OCI-LY3 (cell line): Measurements from ENCODE around the gene TMCC3.

Experiments
- H2AFZ ChIP-seq: fragments of 200-600, 300-600 bp; shearing (Covaris generic); 2 replicates; pipeline ENCODE4 v1.6.0; 2014; ENCODE audit warnings: antibody characterized with exemption, low read depth, low read length
- H3K27ac ChIP-seq: fragments of 200-600, 300-600 bp; sonication (generic); 2 replicates; pipeline ENCODE4 v1.5.1; 2014; ENCODE audit warnings: mild to moderate bottlenecking, low read length, moderate library complexity, mixed read lengths
- H3K27me3 ChIP-seq: fragments of 200-600, 300-600 bp; sonication (generic); 2 replicates; pipeline ENCODE4 v1.6.1; 2014; ENCODE audit warnings: low read depth, low read length, mixed read lengths
- H3K36me3 ChIP-seq: fragments of 200-600, 300-600 bp; sonication (generic); replicated peaks from 2 replicates; pipeline ENCODE3; 2014; ENCODE audit warnings: low read depth, low read length, mixed read lengths
- H3K4me1 ChIP-seq: fragments of 300-600, 200-600 bp; sonication (generic); 2 replicates; pipeline ENCODE4 v1.6.1; 2014; ENCODE audit warnings: low read length, mixed read lengths
- H3K4me2 ChIP-seq: fragments of 200-600, 300-600 bp; sonication (generic); 2 replicates; pipeline ENCODE4 v1.6.1; 2014; ENCODE audit warnings: low read length, mixed read lengths
- H3K4me3 ChIP-seq: fragments of 300-600, 200-600 bp; sonication (generic); 2 replicates; pipeline ENCODE4 v1.5.1; 2014; ENCODE audit warnings: antibody characterized with exemption, mild to moderate bottlenecking, low read length, moderate library complexity
- H3K79me2 ChIP-seq: fragments of 300-600, 200-600 bp; shearing (Covaris generic); 2 replicates; pipeline ENCODE4 v1.6.1; 2014; ENCODE audit warnings: mild to moderate bottlenecking, low read length, mixed read lengths
- H3K9ac ChIP-seq: fragments of 300-600, 200-600 bp; shearing (Covaris generic); 2 replicates; pipeline ENCODE4 v1.6.0; 2014; ENCODE audit warnings: mild to moderate bottlenecking, low read length, moderate library complexity
- H3K9me3 ChIP-seq: fragments of 200-600, 300-600 bp; shearing (Covaris generic); 2 replicates; pipeline ENCODE4 v1.6.1; 2014; ENCODE audit warnings: low read length, mixed read lengths; ENCODE audit not compliant: insufficient read depth
- H4K20me1 ChIP-seq: fragments of 200-600, 300-600 bp; sonication (generic); 2 replicates; pipeline ENCODE4 v1.6.1; 2016; ENCODE audit warnings: low read length, mixed read lengths; ENCODE audit not compliant: insufficient read depth
- EZH2phosphoT487 ChIP-seq: fragments of 200-600 bp; shearing (Covaris generic); IDR thresholded peaks from 2 replicates; pipeline ENCODE4 v1.6.1; 2018; ENCODE audit warnings: antibody characterized with exemption, mixed run types, low read depth
- TF ChIP-seq, protein P1 (sequence below): fragments of 200-600, 300-600 bp; sonication (generic); IDR thresholded peaks from 2 replicates; pipeline ENCODE4 v1.5.1; 2014; ENCODE audit warnings: antibody characterized with exemption, low read length, low read depth

Gene TMCC3

GRCh38 chr12:94535510-94535921 lies 114.8 kb downstream of the TMCC3 start:
- Histone ChIP-seq H3K27ac (no peak overlapping the region), H3K36me3 (no peaks in the 10 kb centered on the region), H3K9ac (no peak overlapping the region), H2AFZ (no peak overlapping the region), H3K4me3 (no peak overlapping the region), H3K4me2 (no peak overlapping the region), H3K27me3 (no peaks in the 10 kb centered on the region), H3K79me2 (no peaks in the 10 kb centered on the region), H3K4me1 (peaks cover 4% of the 10 kb centered on the region; the same call in 1 of the 2 replicates), H4K20me1 (no peaks in the 10 kb centered on the region), H3K9me3 (no peaks in the 10 kb centered on the region)
- TF ChIP-seq, protein P1, sequence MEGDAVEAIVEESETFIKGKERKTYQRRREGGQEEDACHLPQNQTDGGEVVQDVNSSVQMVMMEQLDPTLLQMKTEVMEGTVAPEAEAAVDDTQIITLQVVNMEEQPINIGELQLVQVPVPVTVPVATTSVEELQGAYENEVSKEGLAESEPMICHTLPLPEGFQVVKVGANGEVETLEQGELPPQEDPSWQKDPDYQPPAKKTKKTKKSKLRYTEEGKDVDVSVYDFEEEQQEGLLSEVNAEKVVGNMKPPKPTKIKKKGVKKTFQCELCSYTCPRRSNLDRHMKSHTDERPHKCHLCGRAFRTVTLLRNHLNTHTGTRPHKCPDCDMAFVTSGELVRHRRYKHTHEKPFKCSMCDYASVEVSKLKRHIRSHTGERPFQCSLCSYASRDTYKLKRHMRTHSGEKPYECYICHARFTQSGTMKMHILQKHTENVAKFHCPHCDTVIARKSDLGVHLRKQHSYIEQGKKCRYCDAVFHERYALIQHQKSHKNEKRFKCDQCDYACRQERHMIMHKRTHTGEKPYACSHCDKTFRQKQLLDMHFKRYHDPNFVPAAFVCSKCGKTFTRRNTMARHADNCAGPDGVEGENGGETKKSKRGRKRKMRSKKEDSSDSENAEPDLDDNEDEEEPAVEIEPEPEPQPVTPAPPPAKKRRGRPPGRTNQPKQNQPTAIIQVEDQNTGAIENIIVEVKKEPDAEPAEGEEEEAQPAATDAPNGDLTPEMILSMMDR, result no peak
- no peak for TF ChIP-seq EZH2phosphoT487

- H3K9me3 ChIP-seq, result no peaks in the 10 kb centered on the region
- H2AFZ ChIP-seq, result no peak overlapping the region
- no peak for TF ChIP-seq EZH2phosphoT487
- TF ChIP-seq, protein P1, result no peak
- H3K4me1 ChIP-seq, result peaks cover 4% of the 10 kb centered on the region; the same call in 1 of the 2 replicates
- H4K20me1 ChIP-seq, result no peaks in the 10 kb centered on the region
- no peaks in the 10 kb centered on the region for H3K27me3 ChIP-seq
- no peak overlapping the region for H3K9ac ChIP-seq
- H3K79me2 ChIP-seq, result no peaks in the 10 kb centered on the region
- H3K4me3 ChIP-seq, result no peak overlapping the region
- no peak overlapping the region for H3K4me2 ChIP-seq
- H3K36me3 ChIP-seq, result no peaks in the 10 kb centered on the region
- H3K27ac ChIP-seq, result no peak overlapping the region
Observed at GRCh38 chr12:94534774-94535509, 115.4 kb downstream of the TMCC3 start.

DNA sequence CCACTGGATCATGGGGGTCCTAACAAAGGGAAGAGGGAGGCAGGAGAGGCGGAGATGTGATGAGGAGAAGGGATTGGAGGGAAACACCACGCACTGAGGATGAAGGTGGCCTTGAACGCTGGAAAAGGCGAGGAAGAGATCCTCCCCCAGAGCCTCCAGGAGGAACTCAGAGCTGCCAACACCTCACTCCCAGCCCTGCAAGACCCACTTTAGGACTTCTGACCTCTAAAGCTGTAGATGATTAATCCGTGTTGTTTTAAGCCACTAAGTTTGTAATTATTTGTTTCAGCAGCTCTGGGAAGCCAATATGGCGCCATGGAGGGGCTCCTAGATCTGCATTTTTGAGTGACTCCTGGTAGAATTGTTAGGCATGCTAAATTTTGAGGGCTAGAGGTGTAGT lies 116.1 kb downstream of the TMCC3 start:
- no peak for TF ChIP-seq EZH2phosphoT487
- TF ChIP-seq, protein P1, result no peak
- H3K9ac ChIP-seq, result no peak overlapping the region
- H2AFZ ChIP-seq, result no peak overlapping the region
- H4K20me1 ChIP-seq, result no peaks in the 10 kb centered on the region
- H3K36me3 ChIP-seq, result no peaks in the 10 kb centered on the region
- H3K9me3 ChIP-seq, result no peaks in the 10 kb centered on the region
- no peak overlapping the region for H3K4me2 ChIP-seq
- no peak overlapping the region for H3K27ac ChIP-seq
- peaks cover 4% of the 10 kb centered on the region; the same call in 1 of the 2 replicates for H3K4me1 ChIP-seq
- no peak overlapping the region for H3K4me3 ChIP-seq
- no peaks in the 10 kb centered on the region for H3K79me2 ChIP-seq
- no peaks in the 10 kb centered on the region for H3K27me3 ChIP-seq

DNA sequence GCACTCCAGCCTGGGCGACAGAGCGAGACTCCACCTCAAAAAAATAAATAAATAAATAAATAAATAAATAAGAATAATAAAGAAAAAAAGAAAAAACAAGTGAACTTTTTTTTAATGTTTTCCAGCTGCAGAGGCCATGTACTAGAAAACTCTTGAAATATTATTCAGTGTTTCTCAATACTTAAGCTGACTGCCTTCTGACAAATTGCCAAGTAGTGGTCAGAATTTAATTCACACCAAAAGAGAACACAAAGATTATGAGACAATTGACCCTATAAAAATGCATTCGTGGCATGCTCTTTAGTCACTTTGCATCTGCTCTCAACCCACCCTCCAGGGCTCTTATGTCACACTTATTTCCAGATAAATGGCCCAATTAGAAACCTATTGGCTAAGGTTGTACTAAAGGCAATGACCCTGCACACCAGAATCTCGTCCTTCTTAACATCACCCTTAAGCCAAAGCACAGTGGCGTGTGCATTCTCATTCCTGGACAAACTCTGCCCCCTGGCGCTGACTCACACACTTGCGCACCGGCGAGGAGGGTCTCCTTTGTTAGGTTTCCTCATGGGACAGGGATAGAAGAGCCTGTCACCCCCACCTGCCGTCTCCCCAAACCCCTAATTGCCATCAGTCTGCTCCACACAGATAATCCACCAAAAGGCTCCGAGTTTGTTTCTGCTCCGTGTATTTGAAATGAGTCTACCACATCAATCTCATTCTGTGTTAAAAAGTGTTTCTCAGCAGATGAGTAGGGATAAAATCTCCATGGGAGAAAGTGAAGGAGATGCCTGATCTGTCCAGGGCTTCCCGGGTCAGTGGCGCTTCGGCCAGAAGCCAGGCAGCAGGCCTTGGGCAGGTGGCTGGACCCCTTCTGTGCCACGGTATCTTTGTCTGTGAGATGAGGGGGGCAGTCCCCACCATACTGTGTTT lies 117.6 kb downstream of the TMCC3 start:
- no peak for TF ChIP-seq EZH2phosphoT487
- TF ChIP-seq, protein P1, result peak; percentile 97
- H3K9me3 ChIP-seq, result no peaks in the 10 kb centered on the region
- H3K79me2 ChIP-seq, result no peaks in the 10 kb centered on the region
- H3K9ac ChIP-seq, result peak overlapping the region; percentile 16; the same call in 1 of the 2 replicates
- H3K4me2 ChIP-seq, result peak overlapping the region; percentile 78
- H3K36me3 ChIP-seq, result no peaks in the 10 kb centered on the region
- H2AFZ ChIP-seq, result peak overlapping the region; percentile 93
- H3K4me1 ChIP-seq, result peaks cover 4% of the 10 kb centered on the region; the same call in 1 of the 2 replicates
- H3K27me3 ChIP-seq, result no peaks in the 10 kb centered on the region
- H4K20me1 ChIP-seq, result no peaks in the 10 kb centered on the region
- H3K4me3 ChIP-seq, result peak overlapping the region; percentile 54
- no peak overlapping the region for H3K27ac ChIP-seq
